Omental fat pad (tissue), 4 donors: ENCODE results near the gene TM7SF2. TPM values are rescaled to one million over a fixed set of nuclear protein-coding genes. Genes with fewer than 3 reads are reported as not detected.
"Not testable (repeated sequence)": the region's sequence is repeated elsewhere in the genome, so short reads cannot be mapped to it uniquely, and the experiment has no call there.

Source experiments
- ATAC-seq: fragments of 150-250 bp; one replicate; pipeline ENCODE4 v1.9.1; 2016; ENCODE audit warnings: mild to moderate bottlenecking, moderate library complexity; ENCODE audit not compliant: low FRiP score
- DNase-seq: peaks from one replicate; pipeline ENCODE4 v3.0.0-alpha.2; 2019; ENCODE audit warnings: low spot score
- CTCF ChIP-seq, 3 donors: fragments of 450-650 bp; IDR thresholded peaks; one replicate each; pipeline ENCODE4 v1.5.1; 2016 to 2017; ENCODE audit warnings: antibody characterized with exemption in 3 of 3, mild to moderate bottlenecking in 3 of 3, moderate library complexity in 2 of 3
- total RNA-seq, 4 donors: library from RNA; depleted of rRNA; stranded (reverse); fragments of >200 nt; gene quantifications; one replicate each; pipeline ENCODE4 v1.1.0, GENCODE V29; 2016

TM7SF2 gene
- total RNA-seq, 4 donors from 2014 or later: 44.8 to 345 (median 88.6) TPM

GRCh38 chr11:65147352-65148075 lies 35.8 kb downstream of the TM7SF2 start:
- DNase-seq (no peak), ATAC-seq (no peak)
- no peak for TF ChIP-seq CTCF (IDR thresholded peaks at IDR 0.05)

GRCh38 chr11:65148657-65149056 lies 37.0 kb downstream of the TM7SF2 start:
- ATAC-seq (no peak), DNase-seq (no peak)

GRCh38 chr11:65150131-65150508 lies 38.4 kb downstream of the TM7SF2 start:
- DNase-seq, ATAC-seq: not testable (repeated sequence)

More at GRCh38 chr11:65148657-65149056, 37.0 kb downstream of the TM7SF2 start:
- no peak for TF ChIP-seq CTCF (IDR thresholded peaks at IDR 0.05)

GRCh38 chr11:65150509-65151299 lies 39.0 kb downstream of the TM7SF2 start:
- DNase-seq: peak; percentile 61
- peak; percentile 69 for ATAC-seq
- TF ChIP-seq CTCF (IDR thresholded peaks at IDR 0.05): no peak

GRCh38 chr11:65151331-65151899 lies 39.7 kb downstream of the TM7SF2 start:
- ATAC-seq (no peak), DNase-seq (no peak)
- no peak for TF ChIP-seq CTCF (IDR thresholded peaks at IDR 0.05)

GRCh38 chr11:65152122-65152521 lies 40.5 kb downstream of the TM7SF2 start:
- no peak for TF ChIP-seq CTCF (IDR thresholded peaks at IDR 0.05)
- ATAC-seq: no peak
- DNase-seq: no peak

GRCh38 chr11:65156256-65156655 lies 44.6 kb downstream of the TM7SF2 start:
- DNase-seq (no peak), ATAC-seq (no peak)

More at GRCh38 chr11:65156256-65156655, 44.6 kb downstream of the TM7SF2 start:
- no peak for TF ChIP-seq CTCF (IDR thresholded peaks at IDR 0.05)
